HEK293T (cell line): ENCODE results near the gene CHML.
"Not testable (repeated sequence)": the region's sequence is repeated elsewhere in the genome, so short reads cannot be mapped to it uniquely, and the experiment has no call there.

ENCODE experiments used
- CTCF ChIA-PET: fragments of 350-600 bp; formaldehyde crosslinking; extraction: SDS; loops from one replicate; lab custom pipeline; 2021; ENCODE audit warnings: antibody characterized with exemption, inconsistent platforms; lab: Yijun Ruan, JAX
- POLR2A ChIA-PET: fragments of 350-600 bp; formaldehyde crosslinking; extraction: SDS; loops from one replicate; lab custom pipeline; 2020; ENCODE audit warnings: antibody characterized with exemption, inconsistent platforms; lab: Yijun Ruan, JAX
- DNase-seq: peaks from one replicate; pipeline ENCODE4 v3.0.0; 2012; ENCODE audit warnings: mixed read lengths; ENCODE audit errors: extremely low spot score
- ARNT ChIP-seq: fragments of 450-650 bp; IDR thresholded peaks from 2 replicates; pipeline ENCODE4 v1.6.1; 2017; ENCODE audit warnings: mild to moderate bottlenecking
- BHLHE40 ChIP-seq: fragments of 450-650 bp; IDR thresholded peaks from 2 replicates; pipeline ENCODE4 v1.6.1; 2016; ENCODE audit warnings: mild to moderate bottlenecking, moderate library complexity, borderline replicate concordance
- CTBP1 ChIP-seq: fragments of 450-650 bp; IDR thresholded peaks from 2 replicates; pipeline ENCODE4 v1.6.1; 2016; ENCODE audit warnings: borderline replicate concordance
- ELF4 ChIP-seq: fragments of 450-650 bp; IDR thresholded peaks from 2 replicates; pipeline ENCODE4 v1.6.1; 2017; ENCODE audit warnings: antibody characterized with exemption
- FOXA1 ChIP-seq: fragments of 450-650 bp; IDR thresholded peaks from 2 replicates; pipeline ENCODE4 v1.6.1; 2016; ENCODE audit warnings: mild to moderate bottlenecking
- FOXK2 ChIP-seq: fragments of 450-650 bp; IDR thresholded peaks from 2 replicates; pipeline ENCODE4 v1.6.1; 2016; ENCODE audit warnings: mild to moderate bottlenecking
- FOXM1 ChIP-seq: fragments of 450-650 bp; IDR thresholded peaks from 2 replicates; pipeline ENCODE4 v1.6.1; 2017; ENCODE audit warnings: mild to moderate bottlenecking, borderline replicate concordance
- HDGF ChIP-seq: fragments of 450-650 bp; IDR thresholded peaks from 2 replicates; pipeline ENCODE4 v1.6.1; 2017; ENCODE audit warnings: antibody characterized with exemption, borderline replicate concordance
- L3MBTL2 ChIP-seq: fragments of 450-650 bp; conservative IDR thresholded peaks from 2 replicates; pipeline ENCODE4 v1.6.1; 2016; ENCODE audit warnings: mild to moderate bottlenecking
- LEF1 ChIP-seq: fragments of 450-650 bp; IDR thresholded peaks from 2 replicates; pipeline ENCODE4 v1.6.1; 2017; ENCODE audit warnings: mild to moderate bottlenecking, borderline replicate concordance
- NFRKB ChIP-seq: fragments of 450-650 bp; IDR thresholded peaks from 2 replicates; pipeline ENCODE4 v1.6.1; 2016; ENCODE audit warnings: mild to moderate bottlenecking, moderate library complexity
- PKNOX1 ChIP-seq: fragments of 450-650 bp; IDR thresholded peaks from 2 replicates; pipeline ENCODE4 v1.6.1; 2016
- SP1 ChIP-seq: fragments of 450-650 bp; IDR thresholded peaks from 2 replicates; pipeline ENCODE4 v1.6.1; 2017
- SUZ12 ChIP-seq: fragments of 450-650 bp; IDR thresholded peaks from 2 replicates; pipeline ENCODE4 v1.6.1; 2016; ENCODE audit warnings: mild to moderate bottlenecking
- TARDBP ChIP-seq: fragments of 450-650 bp; IDR thresholded peaks from 2 replicates; pipeline ENCODE4 v1.6.1; 2016
- ZNF384 ChIP-seq: fragments of 450-650 bp; IDR thresholded peaks from 2 replicates; pipeline ENCODE4 v1.6.1; 2016

CHML gene

GRCh38 chr1:241666419-241666818, 26.2 kb upstream of the CHML start:
- no peak for DNase-seq
- ChIA-PET POLR2A (no interaction called here), CTCF (no interaction called here)
- TF ChIP-seq TARDBP (no peak), L3MBTL2 (no peak), FOXA1 (no peak), FOXM1 (no peak), FOXK2 (no peak), PKNOX1 (no peak), BHLHE40 (no peak), ZNF384 (no peak), HDGF (no peak)

GRCh38 chr1:241660424-241660972, 20.3 kb upstream of the CHML start:
- TF ChIP-seq L3MBTL2 (no peak), FOXM1 (no peak)
- CTCF ChIA-PET, result interaction anchor here (0.6 kb wide), 2 partner anchors 19 to 563 kb away, joined by 3 to 7 read pairs; no protein-coding TSS in a partner anchor
- POLR2A ChIA-PET, result interaction anchor here (1.2 kb wide), 1 partner anchor 20 kb away, joined by 3 read pairs; no protein-coding TSS in a partner anchor
- no peak for DNase-seq

- POLR2A ChIA-PET, DNase-seq, CTCF ChIA-PET: not testable (repeated sequence)
These were observed 18.8 kb upstream of the CHML start for GRCh38 chr1:241659016-241659415.

GRCh38 chr1:241658081-241658793, 18.1 kb upstream of the CHML start:
- CTCF ChIA-PET, result no interaction called here
- POLR2A ChIA-PET, result interaction anchor here (1.3 kb wide), 1 partner anchor 18 kb away, joined by 4 read pairs; the partner anchor contains the start of genes CHML and OPN3
- TF ChIP-seq ZNF384 (no peak), BHLHE40 (no peak), CTBP1 (no peak), NFRKB (no peak), L3MBTL2 (no peak), ELF4 (no peak), FOXM1 (no peak), FOXK2 (no peak), PKNOX1 (no peak), HDGF (no peak), FOXA1 (no peak), ARNT (no peak), SUZ12 (no peak), LEF1 (no peak)
- no peak for DNase-seq

GRCh38 chr1:241654641-241655040, 14.5 kb upstream of the CHML start:
- TF ChIP-seq SP1, result no peak
- no peak for TF ChIP-seq HDGF
- TF ChIP-seq LEF1, result no peak
- TF ChIP-seq FOXA1, result no peak
- no peak for TF ChIP-seq FOXM1
- TF ChIP-seq CTBP1, result no peak
- no peak for TF ChIP-seq PKNOX1
- TF ChIP-seq FOXK2, result no peak
- no peak for TF ChIP-seq BHLHE40
- TF ChIP-seq ZNF384, result no peak
- no peak for TF ChIP-seq SUZ12
- TF ChIP-seq ARNT, result no peak
- no peak for TF ChIP-seq TARDBP
- ChIA-PET POLR2A (interaction anchor here (2.4 kb wide), 1 partner anchor 14 kb away, joined by 10 read pairs; the partner anchor contains the start of genes CHML and OPN3), CTCF (no interaction called here)
- DNase-seq, result no peak

GRCh38 chr1:241654019-241654418, 13.8 kb upstream of the CHML start:
- POLR2A ChIA-PET, result interaction anchor here (2.4 kb wide), 1 partner anchor 14 kb away, joined by 10 read pairs; the partner anchor contains the start of genes CHML and OPN3
- TF ChIP-seq L3MBTL2 (no peak), NFRKB (no peak), CTBP1 (no peak)
- CTCF ChIA-PET, result no interaction called here
- no peak for DNase-seq

- no peak for TF ChIP-seq ARNT
- TF ChIP-seq ZNF384, result no peak
- TF ChIP-seq PKNOX1, result no peak
- DNase-seq, result no peak
- ChIA-PET CTCF (no interaction called here), POLR2A (no interaction called here)
These were observed 11.8 kb upstream of the CHML start, which contains the start of gene WDR64 for GRCh38 chr1:241652012-241652411. Gene WDR64 (plus strand): TSS chr1:241652281. CDS start chr1:241652485, 204 bp downstream.
